Duodenal mucosa (tissue), 2 donors: ENCODE data around the gene LINC00237.

ENCODE experiments used
- H3K27ac ChIP-seq: one replicate; pipeline ENCODE4 v1.7.0; 2013; ENCODE audit warnings: low read depth, low read length
- H3K27me3 ChIP-seq, 2 donors: one replicate each; pipeline ENCODE4 v1.7.0; 2013; ENCODE audit warnings: low read length in 2 of 2, control low read depth in 1 of 2; ENCODE audit not compliant: insufficient read depth in 2 of 2, control insufficient read depth in 1 of 2
- H3K36me3 ChIP-seq, 2 donors: one replicate each; pipeline ENCODE4 v1.7.0; 2013; ENCODE audit warnings: low read length in 2 of 2, control low read depth in 1 of 2; ENCODE audit not compliant: insufficient read depth in 2 of 2, control insufficient read depth in 1 of 2
- H3K4me1 ChIP-seq, 2 donors: one replicate each; pipeline ENCODE4 v1.7.0; 2013; ENCODE audit warnings: low read length in 2 of 2, control low read depth in 1 of 2; ENCODE audit not compliant: insufficient read depth in 2 of 2, control insufficient read depth in 1 of 2
- H3K4me3 ChIP-seq, 2 donors: one replicate each; pipeline ENCODE4 v1.7.0; 2013; ENCODE audit warnings: low read length in 2 of 2, low read depth in 1 of 2
- H3K9ac ChIP-seq, 2 donors: one replicate each; pipeline ENCODE4 v1.7.0; 2013; ENCODE audit warnings: low read length in 2 of 2, low read depth in 1 of 2
- H3K9me3 ChIP-seq, 2 donors: one replicate each; pipeline ENCODE4 v1.7.0; 2013; ENCODE audit warnings: low read length in 2 of 2, control low read depth in 1 of 2; ENCODE audit not compliant: control insufficient read depth in 1 of 2

LINC00237 gene

GRCh38 chr20:21106171-21107017 lies at the start of gene LINC00237:
LINC00237 (minus strand) TSS chr20:21106358.
- H3K9ac ChIP-seq: no peak within 1 kb of the TSS
- H3K4me3 ChIP-seq: no peak within 1 kb of the TSS

GRCh38 chr20:21155268-21155667 lies 49.1 kb upstream of the LINC00237 start:
- Histone ChIP-seq H3K4me1 (no peaks in the 10 kb centered on the region), H3K9me3 (no peaks in the 10 kb centered on the region)

More at GRCh38 chr20:21106171-21107017, at the start of gene LINC00237:
- Histone ChIP-seq H3K27me3 (peaks cover 60 to 76% of the 10 kb centered on the region in 2 donors), H3K27ac (no peak within 1 kb of the TSS), H3K9me3 (no peaks in the 10 kb centered on the region), H3K4me1 (peaks cover 16 to 20% of the 10 kb centered on the region in 2 donors), H3K36me3 (no peaks in the 10 kb centered on the region)

GRCh38 chr20:21154692-21155091 lies 48.5 kb upstream of the LINC00237 start:
- no peaks in the 10 kb centered on the region for H3K4me1 ChIP-seq
- H3K27ac ChIP-seq: no peak overlapping the region
- H3K4me3 ChIP-seq: no peak overlapping the region

More at GRCh38 chr20:21155268-21155667, 49.1 kb upstream of the LINC00237 start:
- Histone ChIP-seq H3K27me3 (no peaks in the 10 kb centered on the region), H3K36me3 (peaks cover 0 to 5% of the 10 kb centered on the region in 2 donors), H3K9ac (no peak overlapping the region), H3K27ac (no peak overlapping the region), H3K4me3 (no peak overlapping the region)

GRCh38 chr20:21151791-21152190 lies 45.6 kb upstream of the LINC00237 start:
- no peak overlapping the region for H3K9ac ChIP-seq
- H3K36me3 ChIP-seq: peaks cover 0 to 26% of the 10 kb centered on the region in 2 donors
- H3K9me3 ChIP-seq: no peaks in the 10 kb centered on the region
- no peaks in the 10 kb centered on the region for H3K27me3 ChIP-seq
- H3K4me3 ChIP-seq: no peak overlapping the region
- H3K4me1 ChIP-seq: no peaks in the 10 kb centered on the region
- no peak overlapping the region for H3K27ac ChIP-seq

More at GRCh38 chr20:21154692-21155091, 48.5 kb upstream of the LINC00237 start:
- Histone ChIP-seq H3K9me3 (no peaks in the 10 kb centered on the region), H3K27me3 (no peaks in the 10 kb centered on the region), H3K9ac (no peak overlapping the region), H3K36me3 (peaks cover 0 to 7% of the 10 kb centered on the region in 2 donors)

- Histone ChIP-seq H3K9me3 (no peaks in the 10 kb centered on the region), H3K4me3 (no peak overlapping the region), H3K27ac (no peak overlapping the region), H3K27me3 (no peaks in the 10 kb centered on the region), H3K9ac (no peak overlapping the region), H3K36me3 (peaks cover 4 to 34% of the 10 kb centered on the region in 2 donors), H3K4me1 (no peaks in the 10 kb centered on the region)
These were observed 43.2 kb upstream of the LINC00237 start for GRCh38 chr20:21149344-21149743.

GRCh38 chr20:21147593-21147992 lies 41.4 kb upstream of the LINC00237 start:
- H3K27ac ChIP-seq: no peak overlapping the region
- H3K9ac ChIP-seq: no peak overlapping the region
- no peaks in the 10 kb centered on the region for H3K4me1 ChIP-seq
- no peaks in the 10 kb centered on the region for H3K27me3 ChIP-seq
- H3K36me3 ChIP-seq: peaks cover 4 to 34% of the 10 kb centered on the region in 2 donors
- H3K9me3 ChIP-seq: no peaks in the 10 kb centered on the region
- no peak overlapping the region for H3K4me3 ChIP-seq

GRCh38 chr20:21146215-21146614 lies 40.1 kb upstream of the LINC00237 start:
- no peak overlapping the region for H3K27ac ChIP-seq
- peaks cover 4 to 38% of the 10 kb centered on the region in 2 donors for H3K36me3 ChIP-seq
- no peak overlapping the region for H3K9ac ChIP-seq
- no peaks in the 10 kb centered on the region for H3K27me3 ChIP-seq
- no peaks in the 10 kb centered on the region for H3K4me1 ChIP-seq
- no peaks in the 10 kb centered on the region for H3K9me3 ChIP-seq
- no peak overlapping the region for H3K4me3 ChIP-seq

- no peaks in the 10 kb centered on the region for H3K4me1 ChIP-seq
- no peak overlapping the region for H3K4me3 ChIP-seq
- no peak overlapping the region for H3K9ac ChIP-seq
- no peaks in the 10 kb centered on the region for H3K9me3 ChIP-seq
- H3K27ac ChIP-seq: no peak overlapping the region
- H3K36me3 ChIP-seq: peaks cover 4 to 40% of the 10 kb centered on the region in 2 donors
- no peaks in the 10 kb centered on the region for H3K27me3 ChIP-seq
These were observed 39.3 kb upstream of the LINC00237 start for GRCh38 chr20:21145424-21145823.

GRCh38 chr20:21143194-21143890 lies 37.2 kb upstream of the LINC00237 start:
- Histone ChIP-seq H3K9me3 (no peaks in the 10 kb centered on the region), H3K36me3 (peaks cover 9 to 29% of the 10 kb centered on the region in 2 donors), H3K9ac (no peak overlapping the region), H3K27ac (no peak overlapping the region), H3K4me3 (no peak overlapping the region), H3K27me3 (no peaks in the 10 kb centered on the region), H3K4me1 (no peaks in the 10 kb centered on the region)

GRCh38 chr20:21141825-21142224 lies 35.7 kb upstream of the LINC00237 start:
- Histone ChIP-seq H3K27ac (no peak overlapping the region), H3K9me3 (no peaks in the 10 kb centered on the region), H3K27me3 (no peaks in the 10 kb centered on the region), H3K36me3 (peaks cover 9 to 34% of the 10 kb centered on the region in 2 donors), H3K4me3 (no peak overlapping the region), H3K9ac (no peak overlapping the region), H3K4me1 (no peaks in the 10 kb centered on the region)
